SU-DHL-6 (cell line): ENCODE results near the gene BCL2L15.

ENCODE experiments used
- CTCF ChIP-seq: fragments of 200-600 bp; sonication (generic); IDR thresholded peaks from one replicate; pipeline ENCODE4 v1.5.1; 2017; ENCODE audit warnings: antibody characterized with exemption, mild to moderate bottlenecking, low read length, moderate library complexity; ENCODE audit not compliant: insufficient read depth, poor library complexity, severe bottlenecking
- EZH2phosphoT487 ChIP-seq: fragments of 200-600 bp; sonication (generic), shearing (Covaris generic); conservative IDR thresholded peaks from 2 replicates; pipeline ENCODE4 v1.6.1; 2018; ENCODE audit warnings: mild to moderate bottlenecking, antibody characterized with exemption, low read length, moderate library complexity, mixed read lengths

DNA sequence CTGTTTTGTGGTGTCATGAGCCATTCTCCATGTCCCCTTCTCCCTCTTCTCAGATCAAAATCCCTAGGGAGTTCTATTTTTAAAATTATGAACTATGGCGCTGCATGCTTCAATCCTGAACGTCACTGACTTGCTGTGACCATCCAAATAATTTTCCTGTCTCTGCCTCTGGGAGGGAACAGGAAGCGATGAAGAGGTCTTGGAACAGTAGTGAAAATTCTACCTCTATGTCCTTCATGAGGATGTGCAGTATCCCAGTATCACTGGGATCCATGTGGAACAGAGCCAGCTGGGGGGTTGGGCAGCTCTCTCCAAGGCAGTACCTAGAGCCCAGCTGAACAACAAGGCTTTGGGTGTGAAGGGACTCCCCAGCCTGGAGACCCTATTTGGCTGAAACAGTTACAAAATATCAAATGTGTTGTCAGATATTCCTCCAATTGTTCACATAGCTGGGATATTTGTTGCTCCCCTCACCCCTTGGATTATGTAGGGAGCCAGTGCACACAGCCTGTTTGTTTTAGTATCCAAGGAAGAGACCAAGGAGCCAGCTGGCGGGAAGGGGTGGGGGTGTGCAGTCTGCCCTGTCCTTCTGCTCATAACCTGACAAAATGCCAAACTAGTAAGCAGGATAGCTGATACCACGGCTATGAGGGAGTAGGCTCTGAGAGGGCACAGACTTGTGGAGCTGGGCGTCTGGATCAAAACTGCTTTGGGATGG, 25.4 kb upstream of the BCL2L15 start:
- TF ChIP-seq CTCF = no peak
- no peak for TF ChIP-seq EZH2phosphoT487
